ENCODE results near the gene ARFRP1. TPM values are rescaled to one million over a fixed set of nuclear protein-coding genes. Genes with fewer than 3 reads are reported as not detected.
A peak's percentile ranks its signal among the peaks of the same experiment; 100 is the strongest.

Gene ARFRP1
- total RNA-seq, 1 experiment from 2014 or later = 30.2 TPM

DNA sequence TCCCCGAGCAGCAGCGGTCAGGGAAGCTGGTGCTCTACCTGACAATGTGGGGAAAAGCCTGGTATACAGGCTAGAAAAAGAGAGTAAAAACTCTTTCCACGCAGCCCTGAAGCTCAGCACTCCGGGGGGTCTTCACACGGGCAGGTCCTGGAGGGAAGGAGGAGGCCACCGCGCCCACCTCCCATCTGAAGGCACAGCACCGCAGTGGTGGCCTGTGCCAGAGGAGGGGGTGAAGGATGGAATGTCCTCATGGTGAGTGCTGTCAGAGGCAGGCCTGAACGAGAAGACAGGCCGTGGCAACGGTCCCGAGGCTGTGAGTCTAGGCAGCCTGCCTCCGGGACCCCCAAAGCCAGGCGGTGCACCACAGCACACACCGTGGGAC, 37.6 kb upstream of the ARFRP1 start:
- Mint-ChIP-seq H3K4me3 (no peak overlapping the region), H3K27ac (peak overlapping the region; percentile 89), H3K9me3 (no peaks in the 10 kb centered on the region), H3K27me3 (ENCODE audit: low read depth) (no peaks in the 10 kb centered on the region), H3K36me3 (0 out of 2 replicates have a peak, but pooled peaks cover 3% of the 10 kb centered on the region), H3K4me1 (no peaks in the 10 kb centered on the region)
- TF ChIP-seq, protein P1, sequence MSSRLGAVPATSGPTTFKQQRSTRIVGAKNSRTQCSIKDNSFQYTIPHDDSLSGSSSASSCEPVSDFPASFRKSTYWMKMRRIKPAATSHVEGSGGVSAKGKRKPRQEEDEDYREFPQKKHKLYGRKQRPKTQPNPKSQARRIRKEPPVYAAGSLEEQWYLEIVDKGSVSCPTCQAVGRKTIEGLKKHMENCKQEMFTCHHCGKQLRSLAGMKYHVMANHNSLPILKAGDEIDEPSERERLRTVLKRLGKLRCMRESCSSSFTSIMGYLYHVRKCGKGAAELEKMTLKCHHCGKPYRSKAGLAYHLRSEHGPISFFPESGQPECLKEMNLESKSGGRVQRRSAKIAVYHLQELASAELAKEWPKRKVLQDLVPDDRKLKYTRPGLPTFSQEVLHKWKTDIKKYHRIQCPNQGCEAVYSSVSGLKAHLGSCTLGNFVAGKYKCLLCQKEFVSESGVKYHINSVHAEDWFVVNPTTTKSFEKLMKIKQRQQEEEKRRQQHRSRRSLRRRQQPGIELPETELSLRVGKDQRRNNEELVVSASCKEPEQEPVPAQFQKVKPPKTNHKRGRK (CRISPR knock-in tag; IDR thresholded peaks at IDR 0.05; ENCODE audit: borderline replicate concordance) = no peak
- no peak for TF ChIP-seq ZNF423 (CRISPR knock-in tag; IDR thresholded peaks at IDR 0.05)
- TF ChIP-seq, protein P2, sequence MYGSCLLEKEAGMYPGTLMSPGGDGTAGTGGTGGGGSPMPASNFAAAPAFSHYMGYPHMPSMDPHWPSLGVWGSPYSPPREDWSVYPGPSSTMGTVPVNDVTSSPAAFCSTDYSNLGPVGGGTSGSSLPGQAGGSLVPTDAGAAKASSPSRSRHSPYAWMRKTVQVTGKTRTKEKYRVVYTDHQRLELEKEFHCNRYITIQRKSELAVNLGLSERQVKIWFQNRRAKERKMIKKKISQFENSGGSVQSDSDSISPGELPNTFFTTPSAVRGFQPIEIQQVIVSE (CRISPR knock-in tag; IDR thresholded peaks at IDR 0.05; ENCODE audit: borderline replicate concordance) = no peak
- no peak for TF ChIP-seq NFYB (CRISPR knock-in tag; conservative IDR thresholded peaks at IDR 0.05; ENCODE audit: low read depth)
- TF ChIP-seq EMX1 (CRISPR knock-in tag; IDR thresholded peaks at IDR 0.05) = no peak
- TF ChIP-seq, protein P3, sequence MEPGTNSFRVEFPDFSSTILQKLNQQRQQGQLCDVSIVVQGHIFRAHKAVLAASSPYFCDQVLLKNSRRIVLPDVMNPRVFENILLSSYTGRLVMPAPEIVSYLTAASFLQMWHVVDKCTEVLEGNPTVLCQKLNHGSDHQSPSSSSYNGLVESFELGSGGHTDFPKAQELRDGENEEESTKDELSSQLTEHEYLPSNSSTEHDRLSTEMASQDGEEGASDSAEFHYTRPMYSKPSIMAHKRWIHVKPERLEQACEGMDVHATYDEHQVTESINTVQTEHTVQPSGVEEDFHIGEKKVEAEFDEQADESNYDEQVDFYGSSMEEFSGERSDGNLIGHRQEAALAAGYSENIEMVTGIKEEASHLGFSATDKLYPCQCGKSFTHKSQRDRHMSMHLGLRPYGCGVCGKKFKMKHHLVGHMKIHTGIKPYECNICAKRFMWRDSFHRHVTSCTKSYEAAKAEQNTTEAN (CRISPR knock-in tag; IDR thresholded peaks at IDR 0.05) = no peak
- TF ChIP-seq FOXP1 (CRISPR knock-in tag; IDR thresholded peaks at IDR 0.05; ENCODE audit: borderline replicate concordance) = no peak
- TF ChIP-seq ELF4 (CRISPR knock-in tag; IDR thresholded peaks at IDR 0.05; ENCODE audit: low read depth) = no peak
- TF ChIP-seq ZNF138 (CRISPR knock-in tag; conservative IDR thresholded peaks at IDR 0.05) = no peak
- TF ChIP-seq, protein P4, sequence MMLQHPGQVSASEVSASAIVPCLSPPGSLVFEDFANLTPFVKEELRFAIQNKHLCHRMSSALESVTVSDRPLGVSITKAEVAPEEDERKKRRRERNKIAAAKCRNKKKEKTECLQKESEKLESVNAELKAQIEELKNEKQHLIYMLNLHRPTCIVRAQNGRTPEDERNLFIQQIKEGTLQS (CRISPR knock-in tag; conservative IDR thresholded peaks at IDR 0.05) = no peak
- no peak for TF ChIP-seq NFATC4 (CRISPR knock-in tag; IDR thresholded peaks at IDR 0.05)
- TF ChIP-seq KAT7 (CRISPR knock-in tag; IDR thresholded peaks at IDR 0.05; ENCODE audit: borderline replicate concordance) = no peak
- no peak for TF ChIP-seq TCF7 (CRISPR knock-in tag; IDR thresholded peaks at IDR 0.05; ENCODE audit: low read depth)
- ATAC-seq (no peak), DNase-seq (ENCODE audit: low spot score) (no peak)
- ChIA-PET POLR2A (no interaction called here), CTCF (interaction anchor here (1.3 to 1.8 kb wide), 2 partner anchors 30 to 41 kb away, joined by 3 to 7 read pairs; no protein-coding TSS in a partner anchor)

DNA sequence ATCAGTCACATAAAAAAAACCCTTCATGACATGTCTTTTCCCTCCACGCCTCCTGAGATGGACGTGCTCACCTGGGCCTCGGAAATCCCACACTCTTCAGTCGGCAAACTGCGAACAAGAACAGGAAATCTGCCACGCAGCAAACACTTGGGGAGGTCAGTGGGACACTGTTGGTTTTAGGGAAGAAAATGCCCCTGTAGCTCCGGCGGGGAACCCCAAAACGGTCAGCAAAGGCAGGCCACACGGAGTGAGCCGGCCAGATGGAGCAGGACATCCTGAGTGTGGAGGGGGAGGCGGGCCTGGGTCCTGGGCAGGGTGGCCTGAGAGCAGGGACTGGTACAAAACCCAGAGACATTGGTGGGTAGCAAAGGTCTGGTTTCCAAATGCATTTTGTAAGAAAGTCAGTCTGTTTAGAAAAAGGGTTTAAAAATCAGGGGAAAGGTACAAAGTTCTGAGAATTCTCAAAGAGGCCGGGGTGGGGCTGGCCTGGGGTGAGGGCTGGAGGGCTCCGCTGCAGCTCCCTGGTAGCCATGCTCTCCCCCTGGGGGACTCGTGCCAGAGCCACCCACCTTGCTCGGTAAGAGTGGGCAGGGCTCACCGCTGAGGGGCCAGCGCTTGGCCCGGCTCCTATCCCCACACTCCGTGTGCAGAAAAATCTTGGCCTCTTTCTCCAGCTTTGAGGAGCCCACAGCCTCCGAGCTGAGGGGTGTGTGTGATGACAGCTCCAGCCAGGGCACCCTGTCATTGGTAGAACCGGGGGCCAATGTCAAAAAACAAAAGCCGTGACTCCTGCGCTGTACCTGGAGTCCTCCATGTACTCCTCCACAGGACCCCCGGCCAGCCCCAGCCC, 37.0 kb upstream of the ARFRP1 start:
- no peak overlapping the region for H3K4me3 Mint-ChIP-seq
- 0 out of 2 replicates have a peak, but pooled peaks cover 3% of the 10 kb centered on the region for H3K36me3 Mint-ChIP-seq
- ChIA-PET POLR2A (no interaction called here), CTCF (interaction anchor here (1.3 to 1.8 kb wide), 2 partner anchors 31 to 42 kb away, joined by 3 to 7 read pairs; no protein-coding TSS in a partner anchor)
- 0 out of 2 replicates have a peak overlapping the region, but pooled peaks have one; percentile 29 for H3K27ac Mint-ChIP-seq
- H3K27me3 Mint-ChIP-seq (ENCODE audit: low read depth) = no peaks in the 10 kb centered on the region
- ATAC-seq = no peak
- H3K4me1 Mint-ChIP-seq = no peaks in the 10 kb centered on the region
- DNase-seq (ENCODE audit: low spot score) = no peak
- H3K9me3 Mint-ChIP-seq = no peaks in the 10 kb centered on the region
- TF ChIP-seq, protein P5, sequence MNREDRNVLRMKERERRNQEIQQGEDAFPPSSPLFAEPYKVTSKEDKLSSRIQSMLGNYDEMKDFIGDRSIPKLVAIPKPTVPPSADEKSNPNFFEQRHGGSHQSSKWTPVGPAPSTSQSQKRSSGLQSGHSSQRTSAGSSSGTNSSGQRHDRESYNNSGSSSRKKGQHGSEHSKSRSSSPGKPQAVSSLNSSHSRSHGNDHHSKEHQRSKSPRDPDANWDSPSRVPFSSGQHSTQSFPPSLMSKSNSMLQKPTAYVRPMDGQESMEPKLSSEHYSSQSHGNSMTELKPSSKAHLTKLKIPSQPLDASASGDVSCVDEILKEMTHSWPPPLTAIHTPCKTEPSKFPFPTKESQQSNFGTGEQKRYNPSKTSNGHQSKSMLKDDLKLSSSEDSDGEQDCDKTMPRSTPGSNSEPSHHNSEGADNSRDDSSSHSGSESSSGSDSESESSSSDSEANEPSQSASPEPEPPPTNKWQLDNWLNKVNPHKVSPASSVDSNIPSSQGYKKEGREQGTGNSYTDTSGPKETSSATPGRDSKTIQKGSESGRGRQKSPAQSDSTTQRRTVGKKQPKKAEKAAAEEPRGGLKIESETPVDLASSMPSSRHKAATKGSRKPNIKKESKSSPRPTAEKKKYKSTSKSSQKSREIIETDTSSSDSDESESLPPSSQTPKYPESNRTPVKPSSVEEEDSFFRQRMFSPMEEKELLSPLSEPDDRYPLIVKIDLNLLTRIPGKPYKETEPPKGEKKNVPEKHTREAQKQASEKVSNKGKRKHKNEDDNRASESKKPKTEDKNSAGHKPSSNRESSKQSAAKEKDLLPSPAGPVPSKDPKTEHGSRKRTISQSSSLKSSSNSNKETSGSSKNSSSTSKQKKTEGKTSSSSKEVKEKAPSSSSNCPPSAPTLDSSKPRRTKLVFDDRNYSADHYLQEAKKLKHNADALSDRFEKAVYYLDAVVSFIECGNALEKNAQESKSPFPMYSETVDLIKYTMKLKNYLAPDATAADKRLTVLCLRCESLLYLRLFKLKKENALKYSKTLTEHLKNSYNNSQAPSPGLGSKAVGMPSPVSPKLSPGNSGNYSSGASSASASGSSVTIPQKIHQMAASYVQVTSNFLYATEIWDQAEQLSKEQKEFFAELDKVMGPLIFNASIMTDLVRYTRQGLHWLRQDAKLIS (CRISPR knock-in tag; IDR thresholded peaks at IDR 0.05; ENCODE audit: borderline replicate concordance) = no peak
- no peak for TF ChIP-seq ZNF671 (CRISPR knock-in tag; IDR thresholded peaks at IDR 0.05)
- TF ChIP-seq ELF4 (CRISPR knock-in tag; IDR thresholded peaks at IDR 0.05; ENCODE audit: low read depth) = no peak
- no peak for TF ChIP-seq SP1 (CRISPR knock-in tag; conservative IDR thresholded peaks at IDR 0.05)
- no peak for TF ChIP-seq SOX15 (CRISPR knock-in tag; IDR thresholded peaks at IDR 0.05)
- TF ChIP-seq ZNF232 (CRISPR knock-in tag; IDR thresholded peaks at IDR 0.05) = no peak
- no peak for TF ChIP-seq KAT7 (CRISPR knock-in tag; IDR thresholded peaks at IDR 0.05; ENCODE audit: borderline replicate concordance)
- TF ChIP-seq CREM (CRISPR knock-in tag; IDR thresholded peaks at IDR 0.05) = no peak
- TF ChIP-seq, protein P6, sequence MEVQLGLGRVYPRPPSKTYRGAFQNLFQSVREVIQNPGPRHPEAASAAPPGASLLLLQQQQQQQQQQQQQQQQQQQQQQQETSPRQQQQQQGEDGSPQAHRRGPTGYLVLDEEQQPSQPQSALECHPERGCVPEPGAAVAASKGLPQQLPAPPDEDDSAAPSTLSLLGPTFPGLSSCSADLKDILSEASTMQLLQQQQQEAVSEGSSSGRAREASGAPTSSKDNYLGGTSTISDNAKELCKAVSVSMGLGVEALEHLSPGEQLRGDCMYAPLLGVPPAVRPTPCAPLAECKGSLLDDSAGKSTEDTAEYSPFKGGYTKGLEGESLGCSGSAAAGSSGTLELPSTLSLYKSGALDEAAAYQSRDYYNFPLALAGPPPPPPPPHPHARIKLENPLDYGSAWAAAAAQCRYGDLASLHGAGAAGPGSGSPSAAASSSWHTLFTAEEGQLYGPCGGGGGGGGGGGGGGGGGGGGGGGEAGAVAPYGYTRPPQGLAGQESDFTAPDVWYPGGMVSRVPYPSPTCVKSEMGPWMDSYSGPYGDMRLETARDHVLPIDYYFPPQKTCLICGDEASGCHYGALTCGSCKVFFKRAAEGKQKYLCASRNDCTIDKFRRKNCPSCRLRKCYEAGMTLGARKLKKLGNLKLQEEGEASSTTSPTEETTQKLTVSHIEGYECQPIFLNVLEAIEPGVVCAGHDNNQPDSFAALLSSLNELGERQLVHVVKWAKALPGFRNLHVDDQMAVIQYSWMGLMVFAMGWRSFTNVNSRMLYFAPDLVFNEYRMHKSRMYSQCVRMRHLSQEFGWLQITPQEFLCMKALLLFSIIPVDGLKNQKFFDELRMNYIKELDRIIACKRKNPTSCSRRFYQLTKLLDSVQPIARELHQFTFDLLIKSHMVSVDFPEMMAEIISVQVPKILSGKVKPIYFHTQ (CRISPR knock-in tag; IDR thresholded peaks at IDR 0.05) = no peak
- TF ChIP-seq NR2C2 (CRISPR knock-in tag; IDR thresholded peaks at IDR 0.05) = no peak
- no peak for TF ChIP-seq ZNF219 (CRISPR knock-in tag; IDR thresholded peaks at IDR 0.05; ENCODE audit: borderline replicate concordance)
- no peak for TF ChIP-seq IRF2 (CRISPR knock-in tag; IDR thresholded peaks at IDR 0.05; ENCODE audit: borderline replicate concordance, low read depth)
- TF ChIP-seq RELA (CRISPR knock-in tag; IDR thresholded peaks at IDR 0.05; ENCODE audit: borderline replicate concordance) = no peak
- no peak for TF ChIP-seq NFYB (CRISPR knock-in tag; conservative IDR thresholded peaks at IDR 0.05; ENCODE audit: low read depth)
